Measurements from ENCODE around the gene GNPAT.

GNPAT gene

DNA sequence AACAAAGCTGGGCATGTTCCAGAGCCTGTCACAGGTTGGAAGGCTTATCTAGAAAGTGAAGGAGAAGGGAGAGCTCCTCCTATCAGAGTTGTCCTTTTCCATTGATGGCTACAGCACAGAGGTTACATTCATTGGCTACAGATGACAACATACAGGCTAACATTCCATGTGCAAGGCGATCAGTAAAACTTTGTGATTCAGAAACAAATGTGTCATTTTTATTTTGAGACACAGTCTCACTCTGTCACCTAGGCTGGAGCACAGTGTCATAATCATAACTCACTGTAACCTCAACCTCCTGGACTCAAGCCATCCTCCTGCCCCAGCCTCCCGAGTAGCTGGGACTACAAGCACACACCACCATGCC is 46.6 kb upstream of the GNPAT start:
- CTCF ChIA-PET: interaction anchor here (0.6 to 0.9 kb wide), 3 partner anchors 24 to 314 kb away, joined by 3 to 5 read pairs (median 3); no protein-coding TSS in a partner anchor
- Histone ChIP-seq H3K4me3 (ENCODE audit: low read depth, low read length) (no peak overlapping the region), H3K4me1 (ENCODE audit: control insufficient read depth, insufficient read depth, low read length) (no peaks in the 10 kb centered on the region), H3K27ac (ENCODE audit: extremely low read depth, low read depth, low read length) (no peak overlapping the region), H3K9me3 (ENCODE audit: control insufficient read depth, insufficient read depth, low read depth, low read length) (no peaks in the 10 kb centered on the region), H3K36me3 (ENCODE audit: control insufficient read depth in 2 of 2, insufficient read depth in 1 of 2, low read length in 2 of 2) (no peaks in the 10 kb centered on the region)
- POLR2A ChIA-PET: interaction anchor here (0.6 kb wide), 1 partner anchor 203 kb away, joined by 8 read pairs; no protein-coding TSS in a partner anchor
- TF ChIP-seq HOXD13 (CRISPR knock-in tag; IDR thresholded peaks at IDR 0.05; ENCODE audit: borderline replicate concordance) (no peak), REPIN1 (tag by site-specific recombination; IDR thresholded peaks at IDR 0.05; ENCODE audit: low read depth) (no peak), ZFP3 (tag by site-specific recombination; IDR thresholded peaks at IDR 0.05; ENCODE audit: low read depth) (no peak), ZSCAN23 (tag by site-specific recombination; IDR thresholded peaks at IDR 0.05) (no peak), ZFP37 (tag by site-specific recombination; IDR thresholded peaks at IDR 0.05) (no peak), ZNF394 (tag by site-specific recombination; IDR thresholded peaks at IDR 0.05; ENCODE audit: borderline replicate concordance) (no peak), ZNF701 (tag by site-specific recombination; IDR thresholded peaks at IDR 0.05) (no peak), GLI2 (tag by site-specific recombination; IDR thresholded peaks at IDR 0.05; ENCODE audit: borderline replicate concordance, low read depth) (no peak), PRDM1 (tag by site-specific recombination; IDR thresholded peaks at IDR 0.05) (no peak), ZNF544 (tag by site-specific recombination; IDR thresholded peaks at IDR 0.05) (no peak), RBAK (tag by site-specific recombination; IDR thresholded peaks at IDR 0.05) (no peak), ZNF704 (tag by site-specific recombination; IDR thresholded peaks at IDR 0.05) (no peak), BCL11B (tag by site-specific recombination; IDR thresholded peaks at IDR 0.05; ENCODE audit: low read depth) (no peak), ZNF560 (tag by site-specific recombination; IDR thresholded peaks at IDR 0.05; ENCODE audit: borderline replicate concordance) (no peak), ZNF664 (tag by site-specific recombination; IDR thresholded peaks at IDR 0.05) (no peak), KLF10 (tag by site-specific recombination; IDR thresholded peaks at IDR 0.05) (no peak), ZNF211 (tag by site-specific recombination; IDR thresholded peaks at IDR 0.05; ENCODE audit: low read depth) (no peak), SP2 (tag by site-specific recombination; IDR thresholded peaks at IDR 0.05) (no peak)
- TF ChIP-seq, protein P1, sequence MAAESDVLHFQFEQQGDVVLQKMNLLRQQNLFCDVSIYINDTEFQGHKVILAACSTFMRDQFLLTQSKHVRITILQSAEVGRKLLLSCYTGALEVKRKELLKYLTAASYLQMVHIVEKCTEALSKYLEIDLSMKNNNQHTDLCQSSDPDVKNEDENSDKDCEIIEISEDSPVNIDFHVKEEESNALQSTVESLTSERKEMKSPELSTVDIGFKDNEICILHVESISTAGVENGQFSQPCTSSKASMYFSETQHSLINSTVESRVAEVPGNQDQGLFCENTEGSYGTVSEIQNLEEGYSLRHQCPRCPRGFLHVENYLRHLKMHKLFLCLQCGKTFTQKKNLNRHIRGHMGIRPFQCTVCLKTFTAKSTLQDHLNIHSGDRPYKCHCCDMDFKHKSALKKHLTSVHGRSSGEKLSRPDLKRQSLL (tag by site-specific recombination; IDR thresholded peaks at IDR 0.05): no peak

GRCh38 chr1:231194843-231195516 is 46.0 kb upstream of the GNPAT start:
- Histone ChIP-seq H3K4me1 (ENCODE audit: control insufficient read depth, insufficient read depth, low read length) (no peaks in the 10 kb centered on the region), H3K4me3 (ENCODE audit: low read depth, low read length) (no peak overlapping the region), H3K9me3 (ENCODE audit: control insufficient read depth, insufficient read depth, low read depth, low read length) (no peaks in the 10 kb centered on the region), H3K36me3 (ENCODE audit: control insufficient read depth in 2 of 2, insufficient read depth in 1 of 2, low read length in 2 of 2) (no peaks in the 10 kb centered on the region), H3K27ac (ENCODE audit: extremely low read depth, low read depth, low read length) (no peak overlapping the region)
- POLR2A ChIA-PET: interaction anchor here (0.6 kb wide), 2 partner anchors 160 to 204 kb away, joined by 3 to 8 read pairs; no protein-coding TSS in a partner anchor
- CTCF ChIA-PET: interaction anchor here (0.6 to 1.2 kb wide), 5 partner anchors 23 to 315 kb away, joined by 3 to 5 read pairs (median 3); no protein-coding TSS in a partner anchor
- no peak for TF ChIP-seq GFI1B (tag by site-specific recombination; IDR thresholded peaks at IDR 0.05)
- TF ChIP-seq ZNF114 (tag by site-specific recombination; IDR thresholded peaks at IDR 0.05): no peak
- no peak for TF ChIP-seq ZNF202 (tag by site-specific recombination; IDR thresholded peaks at IDR 0.05; ENCODE audit: borderline replicate concordance)
- no peak for TF ChIP-seq ZXDB (tag by site-specific recombination; IDR thresholded peaks at IDR 0.05)
- no peak for TF ChIP-seq OSR2 (tag by site-specific recombination; IDR thresholded peaks at IDR 0.05)
- no peak for TF ChIP-seq ZNF624 (tag by site-specific recombination; IDR thresholded peaks at IDR 0.05)
- TF ChIP-seq ZNF747 (tag by site-specific recombination; IDR thresholded peaks at IDR 0.05): no peak
- no peak for TF ChIP-seq KLF17 (tag by site-specific recombination; IDR thresholded peaks at IDR 0.05)
- no peak for TF ChIP-seq ZNF169 (tag by site-specific recombination; IDR thresholded peaks at IDR 0.05)

Measured in HEK293 (cell line).